ENCODE measurements around the gene DCST2. TPM values are rescaled to one million over a fixed set of nuclear protein-coding genes. Genes with fewer than 3 reads are reported as not detected.
A peak's percentile ranks its signal among the peaks of the same experiment; 100 is the strongest.

Gene DCST2
- total and polyA plus RNA-seq, 7 experiments from 2014 or later, result 0.22 to 3.3 (median 2.4) TPM; not detected in 2

- peak overlapping the region; percentile 83 for H3K27ac ChIP-seq (ENCODE audit: low read depth, low read length)
- CTCF ChIA-PET, result interaction anchor here (1.0 to 13.9 kb wide), 7 partner anchors 10 to 72 kb away, joined by 3 to 291 read pairs (median 6); partner anchors contain the start of genes ADAM15, CKS1B, LENEP and PBXIP1
These were observed 20.6 kb downstream of the DCST2 start for GRCh38 chr1:155012776-155013602.

GRCh38 chr1:155012026-155012546 lies 21.5 kb downstream of the DCST2 start:
- Mint-ChIP-seq H3K4me1 (peaks cover 30 to 78% (median 63%) of the 10 kb centered on the region in 7 donors), H3K36me3 (peaks cover 0 to 46% (median 4%) of the 10 kb centered on the region in 5 donors), H3K27ac (peak overlapping the region; percentile 80 to 98 (median 95)), H3K4me3 (peak overlapping the region; percentile 75 to 99 (median 90)), H3K27me3 (no peaks in the 10 kb centered on the region), H3K9me3 (no peaks in the 10 kb centered on the region)
- POLR2A ChIA-PET, result interaction anchor here (0.5 to 13.8 kb wide), 10 partner anchors 10 to 76 kb away, joined by 3 to 270 read pairs (median 8); partner anchors contain the start of genes CKS1B, FLAD1, LENEP and PBXIP1
- H3K27ac ChIP-seq (ENCODE audit: low read depth, low read length), result peak overlapping the region; percentile 83
- DNase-seq, result peak in 1 of 9 donors; percentile 56
- ATAC-seq, result peak; percentile 7
- CTCF ChIA-PET, result interaction anchor here (1.0 to 13.9 kb wide), 6 partner anchors 11 to 73 kb away, joined by 3 to 291 read pairs (median 6); partner anchors contain the start of genes ADAM15, CKS1B, LENEP and PYGO2
- no peaks in the 10 kb centered on the region for H3K27me3 ChIP-seq (ENCODE audit: control insufficient read depth in 2 of 2, insufficient read depth in 2 of 2, low read length in 2 of 2)
- H3K9me3 ChIP-seq (ENCODE audit: control insufficient read depth in 2 of 3, low read length in 3 of 3), result no peaks in the 10 kb centered on the region
- peak overlapping the region; percentile 38 for H3K4me3 ChIP-seq (ENCODE audit: low read length)
- intact Hi-C loops (cut with micrococcal nuclease), result no loop called here
- peaks cover 56 to 71% of the 10 kb centered on the region in 2 donors for H3K4me1 ChIP-seq (ENCODE audit: control insufficient read depth in 2 of 2, insufficient read depth in 2 of 2, low read length in 2 of 2)
- H3K36me3 ChIP-seq (ENCODE audit: control insufficient read depth in 2 of 3, insufficient read depth in 3 of 3, low read length in 3 of 3), result peaks cover 0 to 29% (median 0%) of the 10 kb centered on the region in 3 experiments

More at GRCh38 chr1:155012776-155013602, 20.6 kb downstream of the DCST2 start:
- POLR2A ChIA-PET, result interaction anchor here (0.5 to 13.8 kb wide), 13 partner anchors 9 to 122 kb away, joined by 3 to 270 read pairs (median 5); partner anchors contain the start of genes ADAM15, CKS1B, FLAD1 and LENEP
- Mint-ChIP-seq H3K27me3 (no peaks in the 10 kb centered on the region), H3K4me1 (peaks cover 30 to 81% (median 62%) of the 10 kb centered on the region in 7 donors), H3K27ac (peak overlapping the region; percentile 80 to 98 (median 95)), H3K4me3 (peak overlapping the region; percentile 75 to 99 (median 90)), H3K36me3 (peaks cover 0 to 46% (median 4%) of the 10 kb centered on the region in 5 donors), H3K9me3 (no peaks in the 10 kb centered on the region)
- Histone ChIP-seq H3K36me3 (ENCODE audit: control insufficient read depth in 2 of 3, insufficient read depth in 3 of 3, low read length in 3 of 3) (peaks cover 0 to 29% (median 0%) of the 10 kb centered on the region in 3 experiments), H3K9me3 (ENCODE audit: control insufficient read depth in 2 of 3, low read length in 3 of 3) (no peaks in the 10 kb centered on the region), H3K4me1 (ENCODE audit: control insufficient read depth in 2 of 2, insufficient read depth in 2 of 2, low read length in 2 of 2) (peaks cover 54 to 72% of the 10 kb centered on the region in 2 donors), H3K4me3 (ENCODE audit: low read length) (peak overlapping the region; percentile 38), H3K27me3 (ENCODE audit: control insufficient read depth in 2 of 2, insufficient read depth in 2 of 2, low read length in 2 of 2) (no peaks in the 10 kb centered on the region)
- ATAC-seq, result no peak
- DNase-seq, result no peak
- intact Hi-C loops (cut with micrococcal nuclease), result no loop called here

GRCh38 chr1:155011437-155012025 lies 22.1 kb downstream of the DCST2 start:
- peaks cover 0 to 45% (median 4%) of the 10 kb centered on the region in 5 donors for H3K36me3 Mint-ChIP-seq
- DNase-seq (no peak), ATAC-seq (peak; percentile 23)
- H3K9me3 Mint-ChIP-seq, result no peaks in the 10 kb centered on the region
- peak overlapping the region; percentile 40 to 98 (median 95) for H3K27ac Mint-ChIP-seq
- Histone ChIP-seq H3K9me3 (ENCODE audit: control insufficient read depth in 2 of 3, low read length in 3 of 3) (no peaks in the 10 kb centered on the region), H3K36me3 (ENCODE audit: control insufficient read depth in 2 of 3, insufficient read depth in 3 of 3, low read length in 3 of 3) (peaks cover 0 to 29% (median 0%) of the 10 kb centered on the region in 3 experiments), H3K4me1 (ENCODE audit: control insufficient read depth in 2 of 2, insufficient read depth in 2 of 2, low read length in 2 of 2) (peaks cover 59 to 71% of the 10 kb centered on the region in 2 donors), H3K27ac (ENCODE audit: low read depth, low read length) (peak overlapping the region; percentile 83), H3K27me3 (ENCODE audit: control insufficient read depth in 2 of 2, insufficient read depth in 2 of 2, low read length in 2 of 2) (no peaks in the 10 kb centered on the region), H3K4me3 (ENCODE audit: low read length) (peak overlapping the region; percentile 72)
- peaks cover 33 to 79% (median 63%) of the 10 kb centered on the region in 7 donors for H3K4me1 Mint-ChIP-seq
- CTCF ChIA-PET, result interaction anchor here (1.0 to 13.9 kb wide), 6 partner anchors 11 to 75 kb away, joined by 3 to 291 read pairs (median 5); partner anchors contain the start of genes ADAM15, CKS1B, LENEP and PMVK
- H3K27me3 Mint-ChIP-seq, result no peaks in the 10 kb centered on the region
- H3K4me3 Mint-ChIP-seq, result peak overlapping the region; percentile 73 to 99 (median 98)
- intact Hi-C loops (cut with micrococcal nuclease), result no loop called here
- POLR2A ChIA-PET, result interaction anchor here (1.4 to 13.8 kb wide), 4 partner anchors 11 to 57 kb away, joined by 8 to 270 read pairs (median 86); partner anchors contain the start of genes CKS1B, FLAD1, LENEP and PBXIP1

GRCh38 chr1:155011004-155011416 lies 22.6 kb downstream of the DCST2 start:
- Histone ChIP-seq H3K27ac (ENCODE audit: low read depth, low read length) (peak overlapping the region; percentile 83), H3K36me3 (ENCODE audit: control insufficient read depth in 2 of 3, insufficient read depth in 3 of 3, low read length in 3 of 3) (peaks cover 0 to 29% (median 0%) of the 10 kb centered on the region in 3 experiments), H3K9me3 (ENCODE audit: control insufficient read depth in 2 of 3, low read length in 3 of 3) (no peaks in the 10 kb centered on the region), H3K4me1 (ENCODE audit: control insufficient read depth in 2 of 2, insufficient read depth in 2 of 2, low read length in 2 of 2) (peaks cover 59 to 71% of the 10 kb centered on the region in 2 donors), H3K4me3 (ENCODE audit: low read length) (peak overlapping the region; percentile 72), H3K27me3 (ENCODE audit: control insufficient read depth in 2 of 2, insufficient read depth in 2 of 2, low read length in 2 of 2) (no peaks in the 10 kb centered on the region)
- ATAC-seq (no peak), DNase-seq (no peak)
- H3K9me3 Mint-ChIP-seq, result no peaks in the 10 kb centered on the region
- CTCF ChIA-PET, result interaction anchor here (1.2 to 13.9 kb wide), 2 partner anchors 13 to 75 kb away, joined by 3 to 291 read pairs; partner anchors contain the start of genes LENEP, PMVK and ZBTB7B
- no peaks in the 10 kb centered on the region for H3K27me3 Mint-ChIP-seq
- intact Hi-C loops (cut with micrococcal nuclease), result no loop called here
- peaks cover 33 to 79% (median 63%) of the 10 kb centered on the region in 7 donors for H3K4me1 Mint-ChIP-seq
- peak overlapping the region; percentile 73 to 99 (median 98) for H3K4me3 Mint-ChIP-seq
- peaks cover 0 to 46% (median 4%) of the 10 kb centered on the region in 5 donors for H3K36me3 Mint-ChIP-seq
- POLR2A ChIA-PET, result interaction anchor here (0.6 to 13.8 kb wide), 6 partner anchors 10 to 57 kb away, joined by 4 to 270 read pairs (median 22); partner anchors contain the start of genes CKS1B, FLAD1, LENEP and PBXIP1
- H3K27ac Mint-ChIP-seq, result peak overlapping the region; percentile 40 to 98 (median 90)

- POLR2A ChIA-PET, result interaction anchor here (0.6 to 13.8 kb wide), 7 partner anchors 10 to 63 kb away, joined by 3 to 270 read pairs (median 8); partner anchors contain the start of genes CKS1B, FLAD1, LENEP and PBXIP1
- DNase-seq (peak in 3 of 9 donors; percentile 31 to 68 (median 41)), ATAC-seq (no peak)
- Histone ChIP-seq H3K4me1 (ENCODE audit: control insufficient read depth in 2 of 2, insufficient read depth in 2 of 2, low read length in 2 of 2) (peaks cover 56 to 71% of the 10 kb centered on the region in 2 donors), H3K36me3 (ENCODE audit: control insufficient read depth in 2 of 3, insufficient read depth in 3 of 3, low read length in 3 of 3) (peaks cover 0 to 24% (median 0%) of the 10 kb centered on the region in 3 experiments), H3K4me3 (ENCODE audit: low read length) (peak overlapping the region; percentile 72), H3K27ac (ENCODE audit: low read depth, low read length) (peak overlapping the region; percentile 83), H3K27me3 (ENCODE audit: control insufficient read depth in 2 of 2, insufficient read depth in 2 of 2, low read length in 2 of 2) (no peaks in the 10 kb centered on the region), H3K9me3 (ENCODE audit: control insufficient read depth in 2 of 3, low read length in 3 of 3) (no peaks in the 10 kb centered on the region)
- Mint-ChIP-seq H3K36me3 (peaks cover 0 to 40% (median 0%) of the 10 kb centered on the region in 5 donors), H3K27me3 (no peaks in the 10 kb centered on the region), H3K4me1 (peaks cover 33 to 79% (median 63%) of the 10 kb centered on the region in 7 donors), H3K27ac (peak overlapping the region; percentile 88 to 98 (median 92)), H3K9me3 (no peaks in the 10 kb centered on the region), H3K4me3 (peak overlapping the region; percentile 89 to 99 (median 98))
- intact Hi-C loops (cut with micrococcal nuclease), result loop anchor here (1.0 kb wide), 1 partner anchor 8 kb away; the partner anchor contains the start of gene ZBTB7B (in 2 of the 2)
- CTCF ChIA-PET, result interaction anchor here (1.2 to 13.9 kb wide), 2 partner anchors 12 to 74 kb away, joined by 3 to 291 read pairs; partner anchors contain the start of genes LENEP, PMVK and ZBTB7B
These were observed 23.2 kb downstream of the DCST2 start for GRCh38 chr1:155010211-155010918.

Data from naive thymus-derived CD4-positive, alpha-beta T cell (primary cell).